ENCODE data around the gene HAUS3. TPM values are rescaled to one million over a fixed set of nuclear protein-coding genes. Genes with fewer than 3 reads are reported as not detected.

Gene HAUS3
- total and polyA plus RNA-seq, 2 of the 13 experiments (the other 11 are each of a cell fraction or from before 2014, with no cell fraction given): 3.9 to 12.6 TPM

- TF ChIP-seq ELK4 (CRISPR knock-in tag; IDR thresholded peaks at IDR 0.05; ENCODE audit: borderline replicate concordance) (no peak), ZNF879 (CRISPR knock-in tag; IDR thresholded peaks at IDR 0.05) (no peak), CEBPB (IDR thresholded peaks at IDR 0.05; ENCODE audit: borderline replicate concordance, low read depth, low read length) (no peak), ZNF773 (CRISPR knock-in tag; IDR thresholded peaks at IDR 0.05; ENCODE audit: borderline replicate concordance) (peak; percentile 50; the same call in 1 of the 2 replicates), ZKSCAN5 (CRISPR knock-in tag; IDR thresholded peaks at IDR 0.05) (no peak), ZNF496 (CRISPR knock-in tag; IDR thresholded peaks at IDR 0.05; ENCODE audit: insufficient replicate concordance) (no peak), ELF3 (CRISPR knock-in tag; IDR thresholded peaks at IDR 0.05) (peak; percentile 63), ZNF709 (CRISPR knock-in tag; IDR thresholded peaks at IDR 0.05) (no peak; the same call in 1 of the 2 replicates), ZMYM2 (CRISPR knock-in tag; IDR thresholded peaks at IDR 0.05) (0 out of 2 replicates have a peak, but pooled peaks have one; percentile 29), ZBTB38 (CRISPR knock-in tag; IDR thresholded peaks at IDR 0.05) (peak; percentile 68), HIVEP1 (CRISPR knock-in tag; IDR thresholded peaks at IDR 0.05) (0 out of 2 replicates have a peak, but pooled peaks have one; percentile 27), ZHX2 (IDR thresholded peaks at IDR 0.05; ENCODE audit: low read depth) (no peak), ZHX2 (CRISPR knock-in tag; IDR thresholded peaks at IDR 0.05; ENCODE audit: borderline replicate concordance) (no peak), FOXK2 (IDR thresholded peaks at IDR 0.05) (no peak), ZNF691 (CRISPR knock-in tag; IDR thresholded peaks at IDR 0.05; ENCODE audit: borderline replicate concordance, low read depth) (0 out of 2 replicates have a peak, but pooled peaks have one; percentile 35), KLF13 (CRISPR knock-in tag; IDR thresholded peaks at IDR 0.05) (no peak; the same call in 1 of the 2 replicates), ZNF558 (CRISPR knock-in tag; IDR thresholded peaks at IDR 0.05; ENCODE audit: borderline replicate concordance) (no peak), KDM6A (CRISPR knock-in tag; IDR thresholded peaks at IDR 0.05; ENCODE audit: low read depth) (no peak), NFE2L1 (CRISPR knock-in tag; IDR thresholded peaks at IDR 0.05; ENCODE audit: borderline replicate concordance) (no peak), NRL (CRISPR knock-in tag; IDR thresholded peaks at IDR 0.05; ENCODE audit: borderline replicate concordance) (peak; percentile 74; the same call in 1 of the 2 replicates)
Measured at GRCh38 chr4:2241410-2242353, at the start of gene HAUS3, which contains the start of gene POLN (continued).

Measured in HepG2 (cell line).